ENCODE results near the gene ZNF273.
A peak's percentile ranks its signal among the peaks of the same experiment; 100 is the strongest.
"Not testable (repeated sequence)": the region's sequence is repeated elsewhere in the genome, so short reads cannot be mapped to it uniquely, and the experiment has no call there.

Gene ZNF273

DNA sequence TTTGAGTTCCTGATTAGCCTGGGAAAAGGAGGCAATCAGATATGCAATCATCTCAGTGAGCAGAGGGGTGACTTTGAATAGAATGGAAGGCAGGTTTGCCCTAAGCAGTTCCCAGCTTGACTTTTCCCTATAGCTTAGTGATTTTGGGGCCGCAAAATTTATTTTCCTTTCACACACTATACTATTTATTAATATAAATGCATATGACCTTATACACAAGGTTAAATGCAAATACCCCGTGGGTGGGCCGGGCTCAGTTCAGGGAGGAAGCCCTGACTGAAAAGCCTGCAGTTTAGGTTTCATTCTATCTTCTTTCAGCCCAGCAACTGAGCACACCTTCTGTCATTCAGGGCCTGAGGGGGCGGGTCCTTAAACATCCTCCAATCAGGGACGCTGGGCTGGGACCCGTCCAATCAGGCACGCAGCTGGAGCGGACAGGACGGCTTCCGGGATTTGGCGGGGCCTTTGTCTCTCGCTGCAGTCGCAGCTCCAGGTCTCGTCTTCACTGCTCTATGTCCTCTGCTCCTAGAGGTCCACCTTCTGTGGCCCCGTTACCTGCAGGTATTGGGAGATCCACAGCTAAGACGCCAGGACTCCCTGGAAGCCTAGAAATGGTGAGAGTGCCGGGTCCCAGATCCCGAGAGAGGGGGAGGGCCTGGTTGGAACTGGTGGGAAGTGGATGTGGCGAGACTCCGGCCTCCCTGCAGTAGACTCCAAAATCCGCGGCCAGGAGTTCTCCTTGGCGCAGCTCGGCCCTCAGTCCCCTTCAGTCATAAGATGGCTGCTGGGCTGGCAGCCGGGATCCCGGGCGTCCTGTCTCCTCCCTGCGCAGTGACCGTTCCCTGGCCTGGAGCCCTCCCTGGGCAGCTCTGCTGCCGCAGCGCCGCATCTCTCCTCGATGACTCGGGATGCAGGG, at the start of gene ZNF273:
Gene ZNF273 (plus strand): TSS at position 468 of the 916 bp plus-strand sequence. CDS start 45 bp downstream, at position 513.
- peak; percentile 70 to 80 for DNase-seq (ENCODE audit: low read depth in 2 of 2, low spot score in 1 of 2)

DNA sequence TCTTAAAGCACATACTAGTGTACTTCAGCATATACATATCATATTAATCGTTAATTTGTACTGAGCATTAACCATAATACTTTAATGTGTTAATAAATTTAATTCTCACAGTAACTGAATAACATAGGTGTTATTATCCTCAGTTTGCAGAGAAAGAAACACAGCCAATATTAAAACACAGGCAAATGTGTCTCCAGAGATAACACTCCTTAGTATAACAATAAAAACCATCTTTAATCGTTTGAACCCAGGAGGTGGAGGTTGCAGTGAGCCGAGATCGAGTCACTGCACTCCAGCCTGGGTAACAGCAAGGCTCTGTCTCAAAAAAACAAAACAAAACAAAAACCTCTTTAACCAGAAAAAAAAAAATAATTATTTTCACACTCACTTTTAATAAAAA, 49.4 kb upstream of the ZNF273 start:
- DNase-seq (ENCODE audit: low read depth in 2 of 2, low spot score in 1 of 2) = no peak

DNA sequence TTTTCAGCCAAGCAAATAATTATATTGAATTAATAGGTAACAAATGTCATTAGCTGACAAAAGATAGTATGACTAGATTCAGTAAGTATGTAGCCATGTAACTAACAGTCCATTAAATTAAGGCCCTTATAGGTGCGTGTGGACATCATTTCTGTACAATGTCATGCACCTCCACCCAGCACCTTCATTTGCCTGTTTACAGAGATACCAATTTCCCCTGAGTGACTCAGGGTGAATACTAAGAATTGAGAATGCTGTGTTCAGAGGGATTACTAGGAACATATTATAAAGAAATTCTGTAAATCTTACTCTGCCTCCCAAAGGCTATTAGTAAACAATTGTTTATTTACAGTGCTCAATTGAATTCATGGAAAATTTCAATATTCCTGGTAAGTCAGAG, 48.1 kb upstream of the ZNF273 start:
- DNase-seq (ENCODE audit: low read depth in 2 of 2, low spot score in 1 of 2) = no peak

DNA sequence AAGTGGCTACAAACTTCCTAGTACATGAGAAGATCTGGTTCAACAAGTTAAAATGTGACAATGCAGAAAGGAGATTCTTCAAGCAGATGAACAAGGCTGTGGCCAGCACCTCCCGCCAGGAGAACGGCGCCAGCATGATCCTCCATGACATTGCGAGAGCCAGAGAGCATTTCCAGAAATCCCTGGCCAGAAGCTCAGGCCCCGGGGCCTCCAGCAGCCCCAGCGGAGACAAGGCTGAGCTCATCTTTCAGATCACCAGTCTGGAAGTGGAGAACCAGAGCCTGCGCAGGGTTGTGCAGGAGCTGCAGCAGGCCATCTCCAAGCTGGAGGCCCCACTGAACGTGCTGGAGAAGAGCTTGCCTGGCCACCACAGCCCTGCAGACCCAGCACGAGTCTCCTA, 40.1 kb upstream of the ZNF273 start:
- no peak for DNase-seq (ENCODE audit: low read depth in 2 of 2, low spot score in 1 of 2)

DNA sequence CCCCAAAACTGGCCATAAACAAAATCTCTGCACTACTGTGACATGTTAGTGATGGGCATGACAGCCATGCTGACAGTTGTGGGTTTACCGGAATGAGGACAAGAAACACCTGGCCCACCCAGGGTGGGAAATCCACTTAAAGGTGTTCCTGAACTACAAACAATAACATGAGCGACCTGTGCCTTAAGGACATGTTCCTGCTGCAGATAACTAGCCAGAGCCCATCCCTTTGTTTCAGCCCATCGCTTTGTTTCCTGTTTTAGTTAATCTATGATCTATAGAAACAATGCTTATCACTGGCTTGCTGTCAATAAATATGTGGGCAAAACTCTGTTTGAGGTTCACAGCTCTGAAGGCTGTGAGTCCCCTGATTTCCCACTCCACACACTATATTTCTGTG, 39.5 kb upstream of the ZNF273 start:
- not testable (repeated sequence) for DNase-seq (ENCODE audit: low read depth in 2 of 2, low spot score in 1 of 2)

DNA sequence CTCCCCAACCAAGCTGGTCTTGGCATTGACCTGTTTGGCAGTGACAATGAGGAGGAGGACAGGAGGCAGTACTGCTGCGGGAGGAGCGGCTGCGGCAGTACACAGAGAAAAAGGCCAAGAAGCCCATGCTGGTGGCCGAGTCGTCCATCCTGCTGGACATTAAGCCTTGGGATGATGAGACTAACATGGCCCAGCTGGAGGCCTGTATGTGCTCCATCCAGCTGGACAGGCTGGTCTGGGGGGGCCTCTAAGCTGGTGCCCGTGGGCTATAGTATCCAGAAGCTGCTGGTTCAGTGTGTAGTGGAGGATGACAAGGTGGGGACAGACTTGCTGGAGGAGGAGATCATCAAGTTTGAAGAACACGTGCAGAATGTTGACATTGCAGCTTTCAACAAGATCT, 39.1 kb upstream of the ZNF273 start:
- DNase-seq (ENCODE audit: low read depth in 2 of 2, low spot score in 1 of 2) = no peak

DNA sequence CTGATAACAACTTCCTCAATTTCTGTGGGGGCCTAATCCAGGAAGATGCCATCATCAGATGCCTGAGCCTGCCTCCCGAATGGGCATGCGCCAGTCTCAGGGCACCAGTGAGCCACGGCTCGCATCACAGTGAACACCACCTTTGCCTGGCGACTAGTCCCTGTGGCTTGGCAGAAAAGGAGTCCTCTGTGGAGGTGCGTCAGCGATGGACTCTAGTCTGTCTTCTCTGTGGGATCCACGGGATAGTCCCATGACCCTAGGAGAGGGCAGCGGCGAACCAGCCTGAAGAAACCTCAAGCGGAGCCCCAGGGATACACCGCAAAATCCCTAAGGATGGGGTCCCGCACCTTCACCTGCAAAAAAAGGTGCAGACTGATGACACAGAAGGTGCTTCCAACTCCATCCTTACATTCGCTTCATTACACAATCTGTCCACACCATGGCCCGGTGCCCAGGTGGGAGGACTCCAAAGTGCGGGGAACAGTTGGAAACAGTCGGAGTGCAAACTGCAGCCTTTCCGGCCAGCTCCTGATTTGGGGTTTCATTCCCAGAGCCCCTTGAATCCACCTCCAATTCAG, 35.1 kb upstream of the ZNF273 start:
- no peak for DNase-seq (ENCODE audit: low read depth in 2 of 2, low spot score in 1 of 2)

DNA sequence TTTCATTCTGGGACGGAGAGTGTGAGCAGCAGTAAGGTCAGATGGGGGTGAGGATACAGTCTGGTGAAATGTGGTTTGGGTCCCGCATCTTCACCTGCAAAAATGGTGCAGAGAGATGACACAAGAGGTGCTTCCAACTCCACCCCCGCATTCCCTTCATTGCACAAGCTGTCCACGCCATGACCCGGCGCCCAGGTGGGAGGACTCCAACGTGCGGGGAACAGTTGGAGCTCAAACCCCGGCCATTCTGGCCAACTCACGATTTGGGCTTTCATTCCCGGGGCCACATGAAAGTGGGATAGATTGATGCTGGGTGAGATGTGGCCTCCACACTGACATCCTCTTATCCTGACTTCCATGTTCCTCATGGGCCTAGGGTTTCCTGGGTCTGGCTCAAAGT, 34.6 kb upstream of the ZNF273 start:
- DNase-seq (ENCODE audit: low read depth in 2 of 2, low spot score in 1 of 2) = no peak

DNA sequence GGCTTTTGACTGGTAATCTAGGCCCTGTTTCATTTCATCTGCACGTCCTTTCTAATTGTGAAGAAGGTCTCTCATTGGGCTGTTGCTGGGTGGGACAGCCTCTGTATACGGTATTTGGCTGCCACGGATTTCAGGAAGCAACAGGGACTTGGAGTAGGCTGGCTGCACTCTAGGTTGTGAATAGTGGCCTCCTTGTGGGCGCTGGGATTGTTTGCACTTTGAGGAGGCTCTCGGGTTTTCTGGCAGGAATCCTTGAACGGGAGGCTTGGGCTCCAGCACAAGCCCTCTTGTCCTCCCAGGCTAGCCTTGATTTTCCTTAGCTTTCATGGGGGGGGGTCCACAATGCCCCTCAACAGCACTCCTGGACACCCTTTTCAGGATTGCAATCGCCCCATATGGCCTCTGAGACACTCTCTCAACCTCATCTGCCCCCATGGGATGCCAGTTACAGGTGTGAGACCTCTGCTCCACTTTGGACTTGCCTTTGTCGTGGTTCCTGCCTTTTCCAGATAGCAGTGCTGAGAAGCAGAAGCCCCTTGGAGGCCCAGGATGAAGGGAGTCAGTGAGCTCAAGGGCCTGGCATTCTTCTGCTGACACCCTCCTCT, 33.9 kb upstream of the ZNF273 start:
- DNase-seq (ENCODE audit: low read depth in 2 of 2, low spot score in 1 of 2) = no peak

DNA sequence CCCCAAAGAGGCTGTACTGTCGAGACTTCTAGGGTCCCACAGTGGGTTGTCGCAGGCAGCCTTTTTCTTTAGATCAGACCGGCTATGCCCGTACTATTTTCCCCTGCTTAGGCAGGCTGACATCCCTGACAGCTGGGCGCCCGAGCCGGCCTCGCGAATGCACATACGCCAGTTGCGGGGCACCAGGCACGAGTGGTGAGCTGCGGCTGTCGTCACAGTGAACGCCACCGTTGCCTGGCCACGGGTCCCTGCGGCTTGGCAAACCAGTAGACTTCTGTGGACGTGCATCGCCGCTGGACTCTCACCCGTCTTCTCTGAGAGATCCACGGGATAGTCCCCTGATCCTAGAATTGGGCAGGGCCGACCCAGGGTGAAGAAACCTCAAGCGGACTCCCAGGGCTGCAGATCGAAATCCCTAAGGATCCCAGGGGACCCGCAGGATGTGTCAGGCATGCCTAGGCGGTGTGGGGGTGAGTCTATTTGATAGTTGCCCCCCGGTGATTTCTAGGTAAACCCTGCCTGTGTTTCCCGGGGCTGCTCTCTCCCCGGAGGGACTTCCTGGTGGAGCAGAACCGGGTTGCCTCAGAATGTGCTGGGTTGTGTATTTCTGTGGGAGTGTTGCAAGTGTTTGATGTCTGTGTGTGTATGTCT, 33.0 kb upstream of the ZNF273 start:
- no peak for DNase-seq (ENCODE audit: low read depth in 2 of 2, low spot score in 1 of 2)

DNA sequence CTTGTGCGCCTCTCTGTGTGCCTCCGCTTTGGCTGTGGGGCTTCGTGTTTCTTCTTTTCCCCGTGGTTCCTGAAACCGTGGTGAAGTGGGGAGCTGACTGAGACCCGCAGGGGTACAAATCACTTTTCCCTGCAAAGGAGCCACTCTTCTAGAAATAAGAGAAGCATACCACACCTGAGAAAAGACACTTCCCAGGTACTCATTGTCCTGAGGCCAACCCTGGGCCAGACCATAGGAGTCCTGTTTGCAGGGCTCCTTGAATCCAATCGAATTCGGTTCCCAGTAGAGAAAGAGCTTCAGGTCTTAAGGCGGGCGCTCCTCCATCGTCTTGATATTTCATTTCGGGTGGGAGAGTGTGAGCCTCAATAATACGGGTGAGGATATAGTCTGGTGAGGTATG, 32.4 kb upstream of the ZNF273 start:
- no peak for DNase-seq (ENCODE audit: low read depth in 2 of 2, low spot score in 1 of 2)

DNA sequence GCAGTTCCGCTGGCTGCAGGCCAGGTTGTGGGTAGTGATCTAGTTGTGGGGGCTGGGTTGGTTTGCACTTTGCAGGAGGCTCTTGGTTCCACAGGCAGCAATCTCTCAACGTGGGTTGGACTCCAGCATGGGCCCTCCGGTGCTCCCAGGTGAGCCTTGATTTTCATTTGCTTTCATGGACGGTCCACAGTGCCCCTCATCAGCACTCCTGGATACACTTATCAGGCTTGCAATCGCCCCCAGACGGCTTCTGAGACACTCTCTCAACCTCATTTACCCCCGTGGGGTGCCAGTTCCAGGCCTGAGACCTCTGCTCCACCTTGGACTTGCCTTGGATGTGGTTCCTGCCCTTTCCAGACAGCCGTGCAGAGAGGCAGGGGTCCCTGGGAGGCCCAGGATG, 31.3 kb upstream of the ZNF273 start:
- no peak for DNase-seq (ENCODE audit: low read depth in 2 of 2, low spot score in 1 of 2)

DNA sequence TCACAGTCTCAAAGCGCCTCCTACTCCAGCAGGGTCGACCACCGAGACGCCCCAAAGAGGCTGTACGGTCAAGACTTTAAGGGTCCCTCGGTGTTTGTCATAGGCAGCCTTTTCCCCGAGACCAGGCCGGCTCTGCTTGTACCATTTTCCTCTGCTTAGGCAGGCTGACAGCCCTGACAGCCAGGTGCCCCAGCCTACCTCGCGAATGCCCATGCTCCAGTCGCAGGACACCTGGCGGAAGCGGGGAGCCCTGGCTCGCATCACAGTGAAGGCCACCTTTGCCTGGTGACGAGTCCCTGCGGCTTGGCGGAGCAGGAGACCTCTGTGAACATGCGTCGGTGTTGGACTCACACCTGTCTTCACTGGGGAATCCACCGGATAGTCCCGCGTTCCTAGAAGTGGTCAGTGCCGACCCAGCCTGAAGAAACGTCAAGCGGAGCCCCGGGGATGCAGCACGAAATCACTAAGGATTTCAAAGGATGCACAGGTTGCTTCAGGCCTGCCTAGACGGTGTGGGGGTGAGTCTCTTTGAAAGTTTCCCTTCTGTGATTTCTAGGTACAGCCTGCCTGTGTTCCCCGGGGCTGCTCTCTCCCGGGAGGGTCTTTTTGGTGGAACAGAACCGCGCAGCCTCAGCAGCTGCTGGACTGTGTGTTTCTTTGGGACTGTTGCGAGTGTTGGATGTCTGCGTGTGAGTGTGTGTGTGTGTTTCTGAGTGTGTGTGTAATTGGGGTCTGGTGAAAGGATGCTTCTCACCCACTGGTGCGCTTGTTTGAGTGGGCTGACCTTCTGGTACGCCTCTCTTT, 30.5 kb upstream of the ZNF273 start:
- DNase-seq (ENCODE audit: low read depth in 2 of 2, low spot score in 1 of 2) = no peak

DNA sequence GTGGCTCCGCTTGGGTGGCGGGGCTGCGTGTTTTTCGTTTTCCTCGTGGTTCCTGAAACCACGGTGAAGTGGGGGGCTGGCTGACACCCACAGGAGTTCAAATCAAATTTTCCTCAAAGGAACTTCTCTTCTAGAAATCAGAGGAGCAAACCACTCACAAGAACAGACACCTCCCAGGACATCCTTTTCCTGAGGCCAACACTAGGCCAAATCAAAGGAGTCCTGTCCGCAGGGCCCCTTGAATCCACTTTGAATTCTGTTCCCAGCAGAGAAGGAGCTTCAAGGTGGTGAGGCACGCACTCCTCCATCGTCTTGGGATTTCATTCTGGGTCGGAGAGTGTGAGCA, 29.9 kb upstream of the ZNF273 start:
- no peak for DNase-seq (ENCODE audit: low read depth in 2 of 2, low spot score in 1 of 2)

DNA sequence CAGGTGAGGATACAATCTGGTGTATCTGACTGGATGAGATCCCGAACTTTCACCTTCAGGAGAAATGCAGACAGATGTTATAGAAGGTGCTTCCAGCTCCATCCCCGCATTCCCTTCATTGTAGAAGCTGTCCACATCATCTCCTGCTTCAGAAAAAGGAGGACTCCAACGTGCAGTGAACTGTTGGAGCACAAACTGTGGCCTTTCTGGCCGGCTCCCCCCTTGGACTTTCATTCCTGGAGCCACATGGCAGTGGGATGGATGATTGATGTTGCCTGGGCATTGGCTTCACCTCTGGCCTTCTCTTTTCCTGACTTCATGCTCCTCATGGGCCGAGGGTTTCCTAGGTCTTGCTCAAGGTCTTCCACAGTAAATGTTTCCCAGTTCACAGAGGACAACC, 29.6 kb upstream of the ZNF273 start:
- no peak for DNase-seq (ENCODE audit: low read depth in 2 of 2, low spot score in 1 of 2)

DNA sequence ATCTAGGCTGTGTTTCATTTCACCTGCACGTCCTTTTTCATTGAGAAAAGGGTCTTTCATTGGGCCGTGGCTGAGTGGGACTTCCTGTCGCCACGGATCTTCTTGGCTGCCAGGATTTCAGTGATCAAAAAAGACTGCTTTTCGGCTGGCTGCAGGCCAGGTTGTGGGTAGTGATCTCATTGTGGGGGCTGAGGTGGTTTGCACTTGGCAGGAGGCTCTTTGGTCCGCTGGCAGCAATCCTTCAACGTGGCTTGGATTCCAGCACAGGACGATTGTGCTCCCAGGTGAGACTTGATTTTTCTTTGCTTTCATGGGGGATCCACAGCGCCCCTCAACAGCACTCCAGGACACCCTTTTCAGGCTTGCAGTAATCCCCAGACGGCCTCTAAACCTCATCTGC, 29.0 kb upstream of the ZNF273 start:
- no peak for DNase-seq (ENCODE audit: low read depth in 2 of 2, low spot score in 1 of 2)

DNA sequence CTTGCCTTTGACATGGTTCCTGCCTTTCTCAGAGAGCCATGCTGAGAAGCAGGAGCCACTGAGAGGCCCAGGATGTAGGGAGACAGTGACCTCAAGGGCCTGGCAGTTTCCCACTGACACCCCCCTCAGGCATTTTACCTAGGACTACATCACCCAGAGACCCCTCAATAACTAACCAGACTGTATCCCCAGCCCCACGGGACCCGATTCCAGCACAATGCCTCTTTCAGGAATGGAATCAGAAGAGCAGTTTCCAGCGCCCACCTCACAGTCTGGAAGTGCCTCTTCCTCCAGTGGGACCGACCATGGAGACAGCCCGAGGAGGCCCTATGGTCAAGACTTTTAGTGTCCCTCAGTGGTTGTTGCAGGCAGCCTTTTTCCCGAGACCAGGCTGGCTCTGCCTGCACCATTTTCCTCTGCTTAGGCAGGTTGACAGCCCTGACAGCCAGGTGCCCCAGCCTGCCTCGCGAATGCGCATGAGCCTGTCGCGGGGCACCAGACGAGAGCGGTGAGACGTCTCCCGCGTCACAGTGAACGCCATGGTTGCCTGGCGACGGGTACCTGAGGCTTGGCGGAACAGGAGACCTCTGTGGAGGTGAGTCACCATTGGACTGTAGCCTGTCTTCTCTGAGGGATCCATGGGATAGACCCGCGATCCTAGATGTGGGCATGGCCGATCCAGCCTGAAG, 28.4 kb upstream of the ZNF273 start:
- no peak for DNase-seq (ENCODE audit: low read depth in 2 of 2, low spot score in 1 of 2)

DNA sequence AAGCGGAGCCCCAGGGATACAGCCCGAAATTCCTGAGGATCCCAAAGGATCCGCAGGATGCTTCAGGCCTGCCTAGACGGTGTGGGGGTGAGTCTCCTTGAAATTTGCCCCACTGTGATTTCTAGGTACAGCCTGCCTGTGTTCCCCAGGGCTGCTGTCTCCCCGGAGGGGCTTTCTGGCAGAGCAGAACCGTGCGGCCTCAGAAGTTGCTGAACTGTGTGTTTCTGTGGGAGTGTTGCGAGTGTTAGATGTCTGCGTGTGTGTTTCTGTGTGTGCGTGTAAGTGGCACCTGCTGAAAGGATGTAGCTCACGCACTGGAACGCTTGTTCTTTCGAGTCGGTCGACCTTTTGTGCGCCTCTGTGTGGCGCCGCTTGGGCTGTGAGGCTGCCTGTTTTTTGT, 27.8 kb upstream of the ZNF273 start:
- DNase-seq (ENCODE audit: low read depth in 2 of 2, low spot score in 1 of 2) = no peak

DNA sequence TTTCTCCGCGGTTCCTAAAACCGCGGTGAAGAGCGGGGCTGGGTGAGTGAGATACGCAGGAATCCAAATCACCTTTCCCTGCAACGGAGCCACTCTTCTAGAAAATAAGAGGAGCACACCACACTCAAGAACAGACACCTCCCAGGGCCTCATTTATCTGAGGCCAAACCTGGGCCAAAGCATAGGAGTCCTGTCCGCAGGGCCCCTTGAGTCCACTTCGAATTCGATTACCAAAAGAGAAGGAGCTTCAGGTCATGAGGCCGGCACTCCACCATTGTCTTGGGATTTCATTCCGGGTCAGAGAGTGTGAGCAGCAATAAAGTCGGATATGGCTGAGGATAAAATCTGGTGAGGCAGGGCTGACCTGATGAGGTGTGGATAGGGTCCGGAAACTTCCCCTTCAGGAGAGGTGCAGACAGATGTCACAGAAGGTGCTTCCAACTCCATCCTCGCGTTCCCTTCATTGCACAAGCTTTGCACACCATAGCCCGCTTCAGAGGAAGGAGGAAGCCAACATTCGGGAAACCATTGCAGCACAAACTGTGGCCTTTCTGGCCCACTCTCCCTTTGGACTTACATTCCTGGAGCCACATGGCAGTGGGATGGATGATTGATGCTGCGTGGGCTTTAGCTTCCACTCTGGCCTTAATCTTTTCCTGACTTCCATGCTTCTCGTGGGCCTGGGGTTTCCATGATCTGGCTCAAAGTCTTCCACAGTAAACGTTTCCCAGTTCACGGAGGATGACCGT, 27.2 kb upstream of the ZNF273 start:
- DNase-seq (ENCODE audit: low read depth in 2 of 2, low spot score in 1 of 2) = no peak
